Measurements from ENCODE around the gene CD151.

The CD151 gene

GRCh38 chr11:832529-833113 lies at the start of gene CD151:
TSS of gene CD151 (plus strand) at chr11:832952. CDS start at chr11:836070, 3,118 bp downstream.
- DNase-seq: peak; percentile 79

GRCh38 chr11:783581-784015 lies 49.2 kb upstream of the CD151 start:
- no peak for DNase-seq

- DNase-seq: no peak
These were observed 46.3 kb upstream of the CD151 start for GRCh38 chr11:786235-787083.

GRCh38 chr11:787084-787675 lies 45.6 kb upstream of the CD151 start:
- DNase-seq: no peak

- DNase-seq: no peak
These were observed 44.6 kb upstream of the CD151 start for GRCh38 chr11:788009-788640.

GRCh38 chr11:788953-789940 lies 43.5 kb upstream of the CD151 start:
- DNase-seq: no peak

GRCh38 chr11:789943-790342 lies 42.8 kb upstream of the CD151 start, which contains the start of gene CEND1:
TSS of gene CEND1 (minus strand) at chr11:790090. CDS start at chr11:788576, 1,514 bp downstream.
- DNase-seq: peak; percentile 84

- no peak for DNase-seq
These were observed 41.8 kb upstream of the CD151 start for GRCh38 chr11:790721-791564.

GRCh38 chr11:791658-792534 lies 40.9 kb upstream of the CD151 start:
- no peak for DNase-seq

- DNase-seq: no peak
These were observed 40.3 kb upstream of the CD151 start for GRCh38 chr11:792535-792821.

GRCh38 chr11:792873-793272 lies 39.9 kb upstream of the CD151 start:
- DNase-seq: no peak

- DNase-seq: no peak
These were observed 39.2 kb upstream of the CD151 start for GRCh38 chr11:793556-793955.

- DNase-seq: no peak
These were observed 38.6 kb upstream of the CD151 start for GRCh38 chr11:794013-794765.

- DNase-seq: no peak
These were observed 37.8 kb upstream of the CD151 start for GRCh38 chr11:794766-795633.

GRCh38 chr11:795634-796564 lies 36.9 kb upstream of the CD151 start:
- DNase-seq: peak; percentile 89

GRCh38 chr11:796565-797295 lies 36.0 kb upstream of the CD151 start:
- peak; percentile 86 for DNase-seq
